OCI-LY7 (cell line): Measurements from ENCODE around the gene ULK4. TPM values are rescaled to one million over a fixed set of nuclear protein-coding genes. Genes with fewer than 3 reads are reported as not detected.

Experiments
- BruUV-seq: library from RNA; stranded (reverse); fragments of 400-500 nt; replicated peaks from 2 replicates; lab custom pipeline; 2021; lab: Mats Ljungman, UMichigan
- CTCF ChIA-PET: fragments of 300-600 bp; sonication (Branson Sonifier 250); formaldehyde crosslinking; loops from one replicate; lab custom pipeline; 2022; ENCODE audit warnings: antibody characterized with exemption; ENCODE audit not compliant: unreplicated experiment; lab: Charles Lee
- POLR2A ChIA-PET: fragments of 300-600 bp; sonication (Branson Sonifier 250); formaldehyde crosslinking; loops from one replicate; lab custom pipeline; 2022; ENCODE audit warnings: antibody characterized with exemption; lab: Charles Lee
- DNase-seq: peaks from one replicate; pipeline ENCODE4 v3.0.0-alpha.2; 2015; ENCODE audit warnings: low spot score
- H2AFZ ChIP-seq: fragments of 200-600 bp; sonication (generic), shearing (Covaris generic); 2 replicates; pipeline ENCODE4 v1.6.1; 2014; ENCODE audit warnings: mild to moderate bottlenecking, antibody characterized with exemption, low read length, moderate library complexity
- H3K27ac ChIP-seq: fragments of 200-600 bp; sonication (generic); 2 replicates; pipeline ENCODE4 v1.5.1; 2014; ENCODE audit warnings: mixed run types, low read depth, mild to moderate bottlenecking, moderate library complexity, low read length, inconsistent platforms; ENCODE audit not compliant: poor library complexity, severe bottlenecking
- H3K36me3 ChIP-seq: fragments of 200-600 bp; sonication (generic); 2 replicates; pipeline ENCODE4 v1.6.1; 2014; ENCODE audit warnings: mild to moderate bottlenecking, antibody characterized with exemption, low read length, moderate library complexity, mixed read lengths; ENCODE audit not compliant: insufficient read depth
- H3K4me1 ChIP-seq: fragments of 200-600 bp; sonication (generic); 2 replicates; pipeline ENCODE4 v1.5.1; 2014; ENCODE audit warnings: mild to moderate bottlenecking, low read length; ENCODE audit not compliant: insufficient read depth, poor library complexity, severe bottlenecking
- H3K4me2 ChIP-seq: fragments of 200-600 bp; sonication (generic); 2 replicates; pipeline ENCODE4 v1.6.1; 2014; ENCODE audit warnings: mild to moderate bottlenecking, low read length
- H3K4me3 ChIP-seq: fragments of 200-600 bp; sonication (generic); 2 replicates; pipeline ENCODE4 v1.5.1; 2014; ENCODE audit warnings: mild to moderate bottlenecking, low read depth, low read length; ENCODE audit not compliant: poor library complexity, severe bottlenecking
- H3K79me2 ChIP-seq: fragments of 200-600 bp; sonication (generic); 2 replicates; pipeline ENCODE4 v1.6.1; 2016; ENCODE audit warnings: low read depth, mild to moderate bottlenecking, low read length, moderate library complexity, mixed read lengths; ENCODE audit not compliant: insufficient read depth
- H3K9me2 ChIP-seq: fragments of 200-600 bp; sonication (generic); 2 replicates; pipeline ENCODE4 v1.6.1; 2016; ENCODE audit warnings: mild to moderate bottlenecking, low read length, mixed read lengths; ENCODE audit not compliant: insufficient read depth
- H3K9me3 ChIP-seq: fragments of 200-600 bp; sonication (generic); 2 replicates; pipeline ENCODE4 v1.6.1; 2014; ENCODE audit warnings: mild to moderate bottlenecking, mixed run types, low read length, mixed read lengths
- H4K20me1 ChIP-seq: fragments of 200-600 bp; sonication (generic); 2 replicates; pipeline ENCODE4 v1.6.1; 2014; ENCODE audit warnings: mild to moderate bottlenecking, antibody characterized with exemption, low read length, moderate library complexity, mixed read lengths; ENCODE audit not compliant: insufficient read depth
- CTCF ChIP-seq: fragments of 200-600 bp; sonication (generic); conservative IDR thresholded peaks from 2 replicates; pipeline ENCODE4 v1.5.1; 2014; ENCODE audit warnings: mild to moderate bottlenecking, antibody characterized with exemption, low read length, moderate library complexity, mixed read lengths
- EZH2phosphoT487 ChIP-seq: fragments of 200-600 bp; sonication (generic); IDR thresholded peaks from 2 replicates; pipeline ENCODE4 v1.6.1; 2018; ENCODE audit warnings: low read depth, borderline replicate concordance, mild to moderate bottlenecking, mixed run types, antibody characterized with exemption, low read length, moderate library complexity, mixed read lengths
- intact Hi-C: fragments of 100-400 bp; cut with micrococcal nuclease; formaldehyde crosslinking; loops from one replicate; pipeline ENCODE4 v1.10.0; 2022; ENCODE audit not compliant: unreplicated experiment
- total RNA-seq, 2 experiments: library from RNA; depleted of rRNA in 1 of 2; stranded (reverse); fragments of >200 nt in 1 of 2; shearing (Covaris generic) in 1 of 2; gene quantifications; 2 replicates each; pipeline ENCODE4 v1.2.3, GENCODE V29; 2014 to 2022

The ULK4 gene
- total RNA-seq, 2 experiments from 2014 or later: 18.9 to 21.0 TPM

- Histone ChIP-seq H3K79me2 (no peaks in the 10 kb centered on the region), H3K9me3 (no peaks in the 10 kb centered on the region), H3K4me1 (no peaks in the 10 kb centered on the region), H2AFZ (no peak overlapping the region), H3K9me2 (no peaks in the 10 kb centered on the region), H3K36me3 (no peaks in the 10 kb centered on the region), H3K4me2 (no peak overlapping the region), H4K20me1 (no peaks in the 10 kb centered on the region), H3K4me3 (no peak overlapping the region), H3K27ac (no peak overlapping the region)
- TF ChIP-seq EZH2phosphoT487 (no peak), CTCF (no peak)
- intact Hi-C loops: no loop called here
- DNase-seq: no peak
- ChIA-PET CTCF (no interaction called here), POLR2A (no interaction called here)
- BruUV-seq: no TSS peak
These were observed 685.7 kb downstream of the ULK4 start for GRCh38 chr3:41276191-41276590.

GRCh38 chr3:41274944-41275668 lies 686.8 kb downstream of the ULK4 start:
- Histone ChIP-seq H3K4me3 (no peak overlapping the region), H3K4me2 (no peak overlapping the region), H3K9me2 (no peaks in the 10 kb centered on the region), H3K9me3 (no peaks in the 10 kb centered on the region), H3K79me2 (no peaks in the 10 kb centered on the region), H3K36me3 (no peaks in the 10 kb centered on the region), H4K20me1 (no peaks in the 10 kb centered on the region), H2AFZ (no peak overlapping the region), H3K27ac (no peak overlapping the region), H3K4me1 (no peaks in the 10 kb centered on the region)
- TF ChIP-seq CTCF (no peak), EZH2phosphoT487 (no peak)
- no peak for DNase-seq
- no TSS peak for BruUV-seq
- CTCF ChIA-PET: no interaction called here
- POLR2A ChIA-PET: no interaction called here
- intact Hi-C loops: no loop called here

- CTCF ChIA-PET: no interaction called here
- intact Hi-C loops: no loop called here
- POLR2A ChIA-PET: interaction anchor here (0.7 kb wide), 2 partner anchors 26 to 169 kb away, joined by 3 to 6 read pairs; no protein-coding TSS in a partner anchor
These were observed 689.2 kb downstream of the ULK4 start for GRCh38 chr3:41272667-41273066.

More at GRCh38 chr3:41272667-41273066, 689.2 kb downstream of the ULK4 start:
- no peaks in the 10 kb centered on the region for H3K79me2 ChIP-seq
- TF ChIP-seq CTCF (no peak), EZH2phosphoT487 (no peak)
- H2AFZ ChIP-seq: no peak overlapping the region
- H3K27ac ChIP-seq: no peak overlapping the region
- H3K9me2 ChIP-seq: no peaks in the 10 kb centered on the region
- no peak overlapping the region for H3K4me2 ChIP-seq
- H3K4me1 ChIP-seq: no peaks in the 10 kb centered on the region
- no peak overlapping the region for H3K4me3 ChIP-seq
- H3K36me3 ChIP-seq: no peaks in the 10 kb centered on the region
- no peak for DNase-seq
- no peaks in the 10 kb centered on the region for H4K20me1 ChIP-seq
- no TSS peak for BruUV-seq
- H3K9me3 ChIP-seq: no peaks in the 10 kb centered on the region
